Kidney epithelial cell (primary cell): ENCODE measurements around the gene CAMK2A. TPM values are rescaled to one million over a fixed set of nuclear protein-coding genes. Genes with fewer than 3 reads are reported as not detected.
A peak's percentile ranks its signal among the peaks of the same experiment; 100 is the strongest.

Experiments
- DNase-seq: peaks from one replicate; pipeline ENCODE4 v3.0.0-alpha.2; 2010; ENCODE audit warnings: low read depth
- H3K27me3 ChIP-seq: 2 replicates; pipeline ENCODE4 v1.6.0; 2011; ENCODE audit warnings: low read length; ENCODE audit not compliant: control insufficient read depth, insufficient read depth
- H3K36me3 ChIP-seq: 2 replicates; pipeline ENCODE4 v1.5.1; 2011; ENCODE audit warnings: low read length; ENCODE audit not compliant: control insufficient read depth, insufficient read depth
- H3K4me3 ChIP-seq: 2 replicates; pipeline ENCODE4 v1.5.1; 2011; ENCODE audit warnings: low read depth, mild to moderate bottlenecking, control low read depth, low read length
- CTCF ChIP-seq: IDR thresholded peaks from 2 replicates; pipeline ENCODE4 v1.5.1; 2011; ENCODE audit warnings: mild to moderate bottlenecking, moderate library complexity, low read length, control low read depth, inconsistent platforms; ENCODE audit not compliant: insufficient read depth, poor library complexity, severe bottlenecking
- total RNA-seq: library from RNA; depleted of rRNA; stranded (reverse); fragments of >200 nt; gene quantifications from 2 replicates; pipeline ENCODE4 v1.2.3, GENCODE V29; 2015

The CAMK2A gene
- total RNA-seq, 1 donor from 2014 or later: not detected

DNA sequence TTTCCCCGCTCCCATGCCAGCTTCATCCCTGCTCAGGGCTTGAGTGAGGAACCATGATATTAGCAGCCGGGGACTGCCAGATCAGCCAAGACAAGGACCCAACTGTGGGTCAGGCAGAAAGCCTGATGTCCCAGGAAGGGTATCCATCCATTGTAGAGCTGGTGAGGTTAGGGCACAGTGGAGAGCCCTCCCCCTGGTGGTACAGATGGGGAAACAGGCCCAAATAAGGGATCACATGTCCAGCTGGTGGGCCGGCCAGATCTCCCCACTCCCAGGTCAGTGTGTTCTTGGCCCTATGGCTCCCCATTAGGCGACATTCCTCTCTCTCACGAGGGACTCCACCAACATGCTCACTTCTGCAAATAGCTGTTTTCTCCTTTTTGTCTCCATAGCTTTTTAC is 114.0 kb downstream of the CAMK2A start:
- no peak overlapping the region for H3K4me3 ChIP-seq
- peaks cover 3% of the 10 kb centered on the region for H3K27me3 ChIP-seq
- TF ChIP-seq CTCF: peak; percentile 59
- no peak for DNase-seq
- no peaks in the 10 kb centered on the region for H3K36me3 ChIP-seq

- no peak for TF ChIP-seq CTCF
- peaks cover 7% of the 10 kb centered on the region for H3K27me3 ChIP-seq
- H3K36me3 ChIP-seq: no peaks in the 10 kb centered on the region
- no peak overlapping the region for H3K4me3 ChIP-seq
- no peak for DNase-seq
Measured at GRCh38 chr5:150175076-150175475, 114.5 kb downstream of the CAMK2A start.

DNA sequence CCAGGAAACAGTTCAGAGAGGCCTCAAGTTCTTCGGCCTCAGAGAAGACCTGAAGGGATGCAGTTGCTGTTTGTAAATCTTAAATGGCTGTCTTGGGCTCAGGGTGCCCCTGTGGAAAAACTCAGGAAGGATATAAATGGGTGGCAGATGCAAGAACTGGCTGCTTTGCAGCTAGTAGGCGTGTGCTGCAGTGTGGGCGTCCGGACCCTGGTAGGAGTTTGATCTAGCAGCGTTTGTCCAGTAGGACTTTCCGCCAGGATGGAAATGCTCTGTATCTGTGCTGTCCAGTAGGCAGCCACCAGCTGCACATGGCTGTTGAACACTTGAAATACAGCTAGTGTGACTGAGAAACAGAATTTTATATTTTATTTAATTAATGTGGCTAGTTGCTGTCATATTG is 115.3 kb downstream of the CAMK2A start:
- H3K27me3 ChIP-seq: peaks cover 15% of the 10 kb centered on the region
- H3K36me3 ChIP-seq: no peaks in the 10 kb centered on the region
- H3K4me3 ChIP-seq: no peak overlapping the region
- no peak for TF ChIP-seq CTCF
- no peak for DNase-seq

GRCh38 chr5:150173161-150173560 is 116.4 kb downstream of the CAMK2A start:
- H3K4me3 ChIP-seq: no peak overlapping the region
- peaks cover 24% of the 10 kb centered on the region for H3K27me3 ChIP-seq
- TF ChIP-seq CTCF: no peak
- DNase-seq: no peak
- H3K36me3 ChIP-seq: no peaks in the 10 kb centered on the region

GRCh38 chr5:150172556-150172955 is 117.0 kb downstream of the CAMK2A start:
- H3K4me3 ChIP-seq: no peak overlapping the region
- H3K27me3 ChIP-seq: peaks cover 30% of the 10 kb centered on the region
- no peak for TF ChIP-seq CTCF
- no peaks in the 10 kb centered on the region for H3K36me3 ChIP-seq
- no peak for DNase-seq

DNA sequence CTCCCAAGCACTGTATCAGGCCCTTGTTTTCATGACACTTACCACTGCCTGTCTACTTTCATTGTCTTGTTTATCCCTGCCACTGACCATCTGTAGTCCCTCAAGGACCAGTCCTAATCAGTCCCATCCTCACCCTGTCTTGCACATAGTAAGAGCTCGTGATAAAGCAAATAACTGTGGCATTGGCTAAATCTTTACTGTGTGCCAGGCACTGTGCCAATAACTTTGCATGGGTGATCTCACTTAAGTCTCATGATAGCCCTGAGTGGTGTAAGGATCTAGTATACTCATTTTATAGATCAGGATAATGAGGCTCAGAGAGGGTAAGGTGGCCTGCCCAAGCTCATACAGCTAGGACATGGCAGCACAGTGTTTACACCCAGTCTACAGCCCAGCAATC is 117.4 kb downstream of the CAMK2A start:
- Histone ChIP-seq H3K27me3 (peaks cover 34% of the 10 kb centered on the region), H3K4me3 (no peak overlapping the region), H3K36me3 (no peaks in the 10 kb centered on the region)
- TF ChIP-seq CTCF: no peak
- no peak for DNase-seq

Other genes starting within 250 kb of the CAMK2A start
- 0.41 and 0.75 TPM in 2 replicates for gene CSF1R, start 203.2 kb downstream of the CAMK2A start, total RNA-seq
- gene PDGFRB, start 133.9 kb downstream of the CAMK2A start, total RNA-seq: 17.1 and 18.3 TPM in 2 replicates
- 0.33 and 0.48 TPM in 2 replicates for gene CDX1, start 123.0 kb downstream of the CAMK2A start, total RNA-seq
- not detected in 2 replicates for gene SLC6A7, start 99.7 kb downstream of the CAMK2A start, total RNA-seq
- gene ARSI, start 13.1 kb upstream of the CAMK2A start, total RNA-seq: 2.4 TPM in 2 replicates
- 30.8 and 33.2 TPM in 2 replicates for gene TCOF1, start 67.9 kb upstream of the CAMK2A start, total RNA-seq
- gene CD74, start 123.1 kb upstream of the CAMK2A start, total RNA-seq: 119 and 126 TPM in 2 replicates
- 3,131 and 3,855 TPM in 2 replicates for gene RPS14, start 160.0 kb upstream of the CAMK2A start, total RNA-seq
- 155 and 192 TPM in 2 replicates for gene NDST1, start 218.4 kb upstream of the CAMK2A start, total RNA-seq